GM21825 (cell line): ENCODE data around the gene ADARB2.
"Not testable (repeated sequence)": the region's sequence is repeated elsewhere in the genome, so short reads cannot be mapped to it uniquely, and the experiment has no call there.

ENCODE experiments used
- ATAC-seq: cut with Tn5 transposase; IDR thresholded peaks from one replicate; pipeline ENCODE4 v1.9.1; 2021; ENCODE audit warnings: mild to moderate bottlenecking, moderate library complexity; ENCODE audit not compliant: unreplicated experiment

The ADARB2 gene

GRCh38 chr10:1474376-1475097 is 262.8 kb downstream of the ADARB2 start:
- no peak for ATAC-seq

- ATAC-seq: no peak
Observed at GRCh38 chr10:1473874-1474273, 263.5 kb downstream of the ADARB2 start.

- no peak for ATAC-seq
Observed at GRCh38 chr10:1472178-1472958, 265.0 kb downstream of the ADARB2 start.

GRCh38 chr10:1468811-1469210 is 268.5 kb downstream of the ADARB2 start:
- ATAC-seq: no peak

GRCh38 chr10:1467334-1468076 is 269.8 kb downstream of the ADARB2 start:
- ATAC-seq: no peak

GRCh38 chr10:1465993-1466764 is 271.1 kb downstream of the ADARB2 start:
- ATAC-seq: no peak

- peak; percentile 79 for ATAC-seq
Observed at GRCh38 chr10:1465418-1465911, 271.9 kb downstream of the ADARB2 start.

GRCh38 chr10:1464881-1465417 is 272.4 kb downstream of the ADARB2 start:
- peak; percentile 31 for ATAC-seq

GRCh38 chr10:1463971-1464370 is 273.4 kb downstream of the ADARB2 start:
- not testable (repeated sequence) for ATAC-seq

GRCh38 chr10:1462994-1463633 is 274.2 kb downstream of the ADARB2 start:
- ATAC-seq: no peak

- no peak for ATAC-seq
Observed at GRCh38 chr10:1462521-1462920, 274.8 kb downstream of the ADARB2 start.

- no peak for ATAC-seq
Observed at GRCh38 chr10:1462032-1462431, 275.3 kb downstream of the ADARB2 start.

- ATAC-seq: no peak
Observed at GRCh38 chr10:1461016-1461415, 276.3 kb downstream of the ADARB2 start.

- ATAC-seq: not testable (repeated sequence)
Observed at GRCh38 chr10:1459664-1460063, 277.7 kb downstream of the ADARB2 start.

- peak; percentile 12 for ATAC-seq
Observed at GRCh38 chr10:1454951-1455350, 282.4 kb downstream of the ADARB2 start.

GRCh38 chr10:1454428-1454827 is 282.9 kb downstream of the ADARB2 start:
- ATAC-seq: peak; percentile 99

GRCh38 chr10:1452777-1453176 is 284.5 kb downstream of the ADARB2 start:
- ATAC-seq: no peak

GRCh38 chr10:1451941-1452340 is 285.4 kb downstream of the ADARB2 start:
- ATAC-seq: no peak

- ATAC-seq: no peak
Observed at GRCh38 chr10:1451362-1451888, 285.9 kb downstream of the ADARB2 start.
